Duodenal mucosa (tissue), 2 donors: Measurements from ENCODE around the gene DCC.

ENCODE experiments used
- H3K27ac ChIP-seq: one replicate; pipeline ENCODE4 v1.7.0; 2013; ENCODE audit warnings: low read depth, low read length
- H3K27me3 ChIP-seq, 2 donors: one replicate each; pipeline ENCODE4 v1.7.0; 2013; ENCODE audit warnings: low read length in 2 of 2, control low read depth in 1 of 2; ENCODE audit not compliant: insufficient read depth in 2 of 2, control insufficient read depth in 1 of 2
- H3K36me3 ChIP-seq, 2 donors: one replicate each; pipeline ENCODE4 v1.7.0; 2013; ENCODE audit warnings: low read length in 2 of 2, control low read depth in 1 of 2; ENCODE audit not compliant: insufficient read depth in 2 of 2, control insufficient read depth in 1 of 2
- H3K4me1 ChIP-seq, 2 donors: one replicate each; pipeline ENCODE4 v1.7.0; 2013; ENCODE audit warnings: low read length in 2 of 2, control low read depth in 1 of 2; ENCODE audit not compliant: insufficient read depth in 2 of 2, control insufficient read depth in 1 of 2
- H3K4me3 ChIP-seq, 2 donors: one replicate each; pipeline ENCODE4 v1.7.0; 2013; ENCODE audit warnings: low read length in 2 of 2, low read depth in 1 of 2
- H3K9ac ChIP-seq, 2 donors: one replicate each; pipeline ENCODE4 v1.7.0; 2013; ENCODE audit warnings: low read length in 2 of 2, low read depth in 1 of 2
- H3K9me3 ChIP-seq, 2 donors: one replicate each; pipeline ENCODE4 v1.7.0; 2013; ENCODE audit warnings: low read length in 2 of 2, control low read depth in 1 of 2; ENCODE audit not compliant: control insufficient read depth in 1 of 2

DCC gene

GRCh38 chr18:53526101-53526870 lies 1186.3 kb downstream of the DCC start:
- Histone ChIP-seq H3K36me3 (no peaks in the 10 kb centered on the region), H3K9ac (no peak overlapping the region), H3K27ac (no peak overlapping the region), H3K4me3 (no peak overlapping the region), H3K9me3 (no peaks in the 10 kb centered on the region), H3K4me1 (no peaks in the 10 kb centered on the region), H3K27me3 (no peaks in the 10 kb centered on the region)

DNA sequence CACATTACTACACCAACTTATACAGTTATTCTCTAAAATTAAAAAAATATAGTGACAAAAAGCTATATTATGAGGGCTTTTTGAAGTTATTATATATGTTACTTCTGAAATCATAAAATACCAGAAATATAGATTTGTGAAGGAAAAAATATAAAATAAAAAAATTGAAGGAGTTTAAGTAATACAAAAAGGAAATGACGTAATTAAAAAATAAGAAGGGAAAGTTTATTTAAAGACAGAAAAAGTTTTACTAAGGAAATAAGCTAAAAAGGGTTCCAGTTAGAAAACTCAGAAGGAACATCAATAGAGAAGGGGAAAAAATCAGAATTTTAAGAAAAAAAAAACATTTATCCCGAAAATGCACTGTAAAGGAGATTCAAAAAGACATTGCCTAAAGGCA lies 1187.4 kb downstream of the DCC start:
- H3K36me3 ChIP-seq: no peaks in the 10 kb centered on the region
- H3K27me3 ChIP-seq: no peaks in the 10 kb centered on the region
- H3K9ac ChIP-seq: no peak overlapping the region
- no peak overlapping the region for H3K4me3 ChIP-seq
- H3K27ac ChIP-seq: no peak overlapping the region
- H3K4me1 ChIP-seq: no peaks in the 10 kb centered on the region
- no peaks in the 10 kb centered on the region for H3K9me3 ChIP-seq

DNA sequence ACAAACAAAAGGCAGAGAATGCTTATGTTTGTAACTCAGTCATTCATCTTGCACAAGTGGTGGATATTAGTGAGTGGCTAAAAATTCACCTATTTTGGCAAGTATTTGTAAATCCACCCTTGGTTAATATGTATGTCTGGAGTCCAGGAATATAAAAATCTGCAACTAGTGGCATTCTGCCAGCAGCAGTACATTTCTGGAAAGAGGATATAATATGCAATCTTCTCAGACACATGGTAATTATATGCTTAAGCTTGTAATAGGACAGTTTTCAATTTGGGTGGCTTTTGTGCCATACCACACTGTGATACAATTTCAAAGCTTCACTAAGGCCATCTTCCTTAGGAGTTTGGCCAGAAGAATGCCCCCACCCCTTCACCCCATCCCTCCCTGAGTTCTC lies 1191.2 kb downstream of the DCC start:
- Histone ChIP-seq H3K9ac (no peak overlapping the region), H3K4me1 (no peaks in the 10 kb centered on the region), H3K4me3 (no peak overlapping the region), H3K36me3 (no peaks in the 10 kb centered on the region), H3K27me3 (no peaks in the 10 kb centered on the region), H3K9me3 (no peaks in the 10 kb centered on the region), H3K27ac (no peak overlapping the region)

DNA sequence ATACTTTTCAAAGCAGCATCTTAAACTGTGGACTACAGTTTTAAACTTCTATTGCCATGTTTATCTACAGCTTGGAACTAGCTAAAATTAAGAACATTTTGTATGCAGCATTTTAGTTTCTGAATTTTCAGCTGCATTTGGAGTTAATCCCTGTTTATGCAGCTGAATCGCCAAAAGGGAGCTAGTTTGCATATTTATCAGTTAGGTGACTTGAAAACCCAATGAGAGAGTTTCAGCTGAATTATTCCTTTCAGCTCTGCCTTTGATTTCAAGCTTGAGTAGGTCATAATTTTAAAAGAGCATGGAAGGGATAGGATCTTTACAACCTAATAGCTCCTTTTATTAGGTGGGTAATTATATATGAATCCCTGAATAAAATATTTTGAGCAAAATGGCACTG lies 1191.9 kb downstream of the DCC start:
- no peaks in the 10 kb centered on the region for H3K4me1 ChIP-seq
- H3K27ac ChIP-seq: no peak overlapping the region
- H3K36me3 ChIP-seq: no peaks in the 10 kb centered on the region
- no peaks in the 10 kb centered on the region for H3K27me3 ChIP-seq
- H3K9ac ChIP-seq: no peak overlapping the region
- H3K4me3 ChIP-seq: no peak overlapping the region
- no peaks in the 10 kb centered on the region for H3K9me3 ChIP-seq

- no peak overlapping the region for H3K27ac ChIP-seq
Measured at GRCh38 chr18:53534203-53534602, 1194.2 kb downstream of the DCC start.

GRCh38 chr18:53534695-53535094 lies 1194.7 kb downstream of the DCC start:
- no peaks in the 10 kb centered on the region for H3K4me1 ChIP-seq
- H3K27me3 ChIP-seq: no peaks in the 10 kb centered on the region
- no peaks in the 10 kb centered on the region for H3K9me3 ChIP-seq
- no peak overlapping the region for H3K4me3 ChIP-seq
- no peak overlapping the region for H3K9ac ChIP-seq
- H3K27ac ChIP-seq: no peak overlapping the region
- H3K36me3 ChIP-seq: no peaks in the 10 kb centered on the region

More at GRCh38 chr18:53534203-53534602, 1194.2 kb downstream of the DCC start:
- Histone ChIP-seq H3K36me3 (no peaks in the 10 kb centered on the region), H3K9ac (no peak overlapping the region), H3K4me1 (no peaks in the 10 kb centered on the region), H3K27me3 (no peaks in the 10 kb centered on the region), H3K9me3 (no peaks in the 10 kb centered on the region), H3K4me3 (no peak overlapping the region)

GRCh38 chr18:53536908-53537307 lies 1196.9 kb downstream of the DCC start:
- Histone ChIP-seq H3K9me3 (no peaks in the 10 kb centered on the region), H3K4me1 (no peaks in the 10 kb centered on the region), H3K27ac (no peak overlapping the region), H3K9ac (no peak overlapping the region), H3K36me3 (no peaks in the 10 kb centered on the region), H3K4me3 (no peak overlapping the region), H3K27me3 (no peaks in the 10 kb centered on the region)

- no peaks in the 10 kb centered on the region for H3K4me1 ChIP-seq
- no peak overlapping the region for H3K9ac ChIP-seq
- H3K27ac ChIP-seq: no peak overlapping the region
- H3K4me3 ChIP-seq: no peak overlapping the region
- H3K9me3 ChIP-seq: no peaks in the 10 kb centered on the region
- H3K27me3 ChIP-seq: no peaks in the 10 kb centered on the region
- H3K36me3 ChIP-seq: no peaks in the 10 kb centered on the region
Measured at GRCh38 chr18:53541924-53542323, 1201.9 kb downstream of the DCC start.

GRCh38 chr18:53543711-53544110 lies 1203.7 kb downstream of the DCC start:
- no peak overlapping the region for H3K9ac ChIP-seq
- no peak overlapping the region for H3K27ac ChIP-seq
- no peaks in the 10 kb centered on the region for H3K9me3 ChIP-seq
- H3K27me3 ChIP-seq: no peaks in the 10 kb centered on the region
- H3K4me1 ChIP-seq: no peaks in the 10 kb centered on the region
- no peaks in the 10 kb centered on the region for H3K36me3 ChIP-seq
- H3K4me3 ChIP-seq: no peak overlapping the region

DNA sequence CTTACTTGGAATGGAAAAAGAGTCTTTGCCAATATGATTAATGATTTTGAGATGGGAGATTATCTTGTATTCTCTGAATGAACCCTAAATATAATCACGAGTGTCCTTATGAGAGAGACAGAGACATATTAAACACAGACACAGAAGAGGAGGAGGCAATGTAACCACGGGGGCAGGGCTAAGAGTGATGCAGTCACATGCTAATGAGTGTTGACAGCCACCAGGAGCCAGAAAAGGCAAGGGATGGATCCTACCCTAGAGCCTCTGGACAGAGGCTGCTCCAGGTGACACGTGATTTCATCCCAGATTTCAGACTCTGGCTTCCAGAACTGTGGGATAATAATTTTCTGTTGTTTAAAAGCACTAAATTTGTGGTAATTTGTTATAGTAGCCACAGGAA lies 1204.9 kb downstream of the DCC start:
- H3K4me1 ChIP-seq: no peaks in the 10 kb centered on the region
- H3K9me3 ChIP-seq: no peaks in the 10 kb centered on the region
- H3K4me3 ChIP-seq: no peak overlapping the region
- no peak overlapping the region for H3K27ac ChIP-seq
- no peaks in the 10 kb centered on the region for H3K36me3 ChIP-seq
- H3K27me3 ChIP-seq: no peaks in the 10 kb centered on the region
- H3K9ac ChIP-seq: no peak overlapping the region
